IMR-90 (cell line): ENCODE measurements around the gene CD96. TPM values are rescaled to one million over a fixed set of nuclear protein-coding genes. Genes with fewer than 3 reads are reported as not detected.

ENCODE experiments used
- ATAC-seq: fragments of 200-7000 bp; cut with Tn5 transposase; 2 replicates; pipeline ENCODE4 v1.9.1; 2020; ENCODE audit warnings: low read depth, mild to moderate bottlenecking, moderate library complexity
- BruUV-seq: library from RNA; stranded (reverse); fragments of 400-500 nt; replicated peaks from 2 replicates; lab custom pipeline; 2021; lab: Mats Ljungman, UMichigan
- CTCF ChIA-PET: fragments of 300-600 bp; formaldehyde crosslinking; extraction: SDS; loops from one replicate; lab custom pipeline; 2021; ENCODE audit warnings: antibody characterized with exemption; lab: Yijun Ruan, JAX
- POLR2A ChIA-PET: fragments of 300-600 bp; sonication (Branson Sonifier 250); formaldehyde crosslinking; loops from one replicate; lab custom pipeline; 2022; ENCODE audit warnings: antibody characterized with exemption; ENCODE audit not compliant: unreplicated experiment; lab: Charles Lee
- DNase-seq: peaks from one replicate; pipeline ENCODE4 v3.0.0; 2013
- H2AFZ ChIP-seq: replicated peaks from 2 replicates; pipeline ENCODE3; 2013; ENCODE audit warnings: low read length, mild to moderate bottlenecking; ENCODE audit not compliant: poor library complexity
- H2AK5ac ChIP-seq: 2 replicates; pipeline ENCODE4 v1.6.1; 2013; ENCODE audit warnings: low read depth, low read length, inconsistent platforms
- H2AK9ac ChIP-seq: replicated peaks from 2 replicates; pipeline ENCODE3; 2013; ENCODE audit warnings: mild to moderate bottlenecking, low read depth, low read length, moderate library complexity; ENCODE audit not compliant: poor library complexity
- H2BK120ac ChIP-seq: 2 replicates; pipeline ENCODE4 v1.6.1; 2013; ENCODE audit warnings: low read depth, low read length, inconsistent platforms
- H2BK15ac ChIP-seq: 3 replicates; pipeline ENCODE4 v1.6.1; 2013; ENCODE audit warnings: low read depth, low read length, inconsistent platforms
- H2BK20ac ChIP-seq: 2 replicates; pipeline ENCODE4 v1.6.1; 2013; ENCODE audit warnings: low read depth, mild to moderate bottlenecking, inconsistent platforms, low read length, moderate library complexity
- H2BK5ac ChIP-seq: 2 replicates; pipeline ENCODE4 v1.6.1; 2013; ENCODE audit warnings: mild to moderate bottlenecking, low read depth, low read length, inconsistent platforms; ENCODE audit not compliant: poor library complexity, severe bottlenecking
- H3K14ac ChIP-seq: replicated peaks from 2 replicates; pipeline ENCODE4 v1.6.1; 2013; ENCODE audit warnings: low read depth, low read length, inconsistent platforms
- H3K18ac ChIP-seq: 2 replicates; pipeline ENCODE4 v1.6.1; 2013; ENCODE audit warnings: low read depth, low read length, control low read depth
- H3K23ac ChIP-seq: 2 replicates; pipeline ENCODE4 v1.6.1; 2013; ENCODE audit warnings: low read depth, low read length, inconsistent platforms
- H3K27ac ChIP-seq: 2 replicates; pipeline ENCODE4 v1.5.1; 2013; ENCODE audit warnings: mild to moderate bottlenecking, control low read depth, low read length; ENCODE audit not compliant: insufficient read depth
- H3K27me3 ChIP-seq: 2 replicates; pipeline ENCODE4 v1.6.1; 2013; ENCODE audit warnings: low read length; ENCODE audit not compliant: control insufficient read depth, insufficient read depth
- H3K36me3 ChIP-seq: 2 replicates; pipeline ENCODE4 v1.6.1; 2013; ENCODE audit warnings: low read length, mixed read lengths; ENCODE audit not compliant: control insufficient read depth, insufficient read depth
- H3K4ac ChIP-seq: 2 replicates; pipeline ENCODE4 v1.6.1; 2013; ENCODE audit warnings: low read depth, low read length, inconsistent platforms
- H3K4me1 ChIP-seq: 2 replicates; pipeline ENCODE4 v1.6.1; 2013; ENCODE audit warnings: low read length, mixed read lengths; ENCODE audit not compliant: control insufficient read depth, insufficient read depth
- H3K4me2 ChIP-seq: 2 replicates; pipeline ENCODE4 v1.6.1; 2013; ENCODE audit warnings: low read depth, mild to moderate bottlenecking, control low read depth, low read length, moderate library complexity
- H3K4me3 ChIP-seq: 2 replicates; pipeline ENCODE4 v1.5.1; 2013; ENCODE audit warnings: low read depth, mild to moderate bottlenecking, control low read depth, low read length, moderate library complexity; ENCODE audit not compliant: insufficient read depth
- H3K56ac ChIP-seq: 2 replicates; pipeline ENCODE4 v1.6.1; 2013; ENCODE audit warnings: low read length, inconsistent platforms; ENCODE audit not compliant: insufficient read depth; ENCODE audit errors: extremely low read depth
- H3K79me1 ChIP-seq, 2 experiments: 2 replicates each; pipeline ENCODE4 v1.6.1; 2013; ENCODE audit warnings: low read length in 2 of 2, inconsistent platforms in 1 of 2, low read depth in 1 of 2
- H3K9ac ChIP-seq: 2 replicates; pipeline ENCODE4 v1.6.1; 2013; ENCODE audit warnings: low read depth, low read length, control low read depth
- H3K9me1 ChIP-seq: 2 replicates; pipeline ENCODE4 v1.6.1; 2013; ENCODE audit warnings: low read length, inconsistent platforms; ENCODE audit not compliant: insufficient read depth
- H3K9me3 ChIP-seq: 2 replicates; pipeline ENCODE4 v1.6.1; 2013; ENCODE audit warnings: low read length; ENCODE audit not compliant: control insufficient read depth, insufficient read depth
- H4K20me1 ChIP-seq: 2 replicates; pipeline ENCODE4 v1.6.1; 2013; ENCODE audit warnings: low read length, inconsistent platforms; ENCODE audit not compliant: insufficient read depth
- H4K5ac ChIP-seq: 2 replicates; pipeline ENCODE4 v1.6.1; 2013; ENCODE audit warnings: mild to moderate bottlenecking, low read depth, low read length, control low read depth
- H4K8ac ChIP-seq, 2 experiments: 2 replicates each; pipeline ENCODE4 v1.6.1; 2013; ENCODE audit warnings: low read depth in 2 of 2, low read length in 2 of 2, control low read depth in 1 of 2, inconsistent platforms in 1 of 2
- H4K91ac ChIP-seq: 2 replicates; pipeline ENCODE4 v1.6.1; 2013; ENCODE audit warnings: low read depth, low read length, inconsistent platforms; ENCODE audit not compliant: insufficient read depth
- MAZ ChIP-seq: IDR thresholded peaks from 2 replicates; pipeline ENCODE4 v1.6.1; 2012; ENCODE audit warnings: low read depth, mild to moderate bottlenecking, low read length, improper control_type of control experiment, moderate library complexity, borderline replicate concordance
- NFE2L2 ChIP-seq: fragments of 150-350 bp; IDR thresholded peaks from 2 replicates; pipeline ENCODE4 v1.6.1; 2016; ENCODE audit warnings: low read depth, mild to moderate bottlenecking, low read length
- POLR2A ChIP-seq: IDR thresholded peaks from 2 replicates; pipeline ENCODE4 v1.6.1; 2012; ENCODE audit warnings: mild to moderate bottlenecking, low read depth, low read length
- RAD21 ChIP-seq: IDR thresholded peaks from 2 replicates; pipeline ENCODE4 v1.6.1; 2012; ENCODE audit warnings: low read length, improper control_type of control experiment
- RCOR1 ChIP-seq: IDR thresholded peaks from 2 replicates; pipeline ENCODE4 v1.6.1; 2012; ENCODE audit warnings: mild to moderate bottlenecking, low read length, improper control_type of control experiment; ENCODE audit not compliant: insufficient replicate concordance
- RFX5 ChIP-seq: IDR thresholded peaks from 2 replicates; pipeline ENCODE4 v1.8.0; 2012; ENCODE audit warnings: low read depth, mild to moderate bottlenecking, low read length, moderate library complexity
- SMC3 ChIP-seq: fragments of 150-350 bp; IDR thresholded peaks from 2 replicates; pipeline ENCODE4 v1.6.1; 2016; ENCODE audit warnings: low read depth, mild to moderate bottlenecking, antibody characterized with exemption, low read length, moderate library complexity
- WGBS, 2 experiments: methylation state at CpG; one replicate each; pipeline versions ENCODE4 v1.1.5 to v1.1.7; 2013; ENCODE audit warnings: missing lambda C conversion rate in 2 of 2; ENCODE audit not compliant: insufficient read length in 1 of 2; ENCODE audit errors: extremely low coverage in 2 of 2; 5-methylcytosine and 5-hydroxymethylcytosine counted together
- dilution Hi-C: fragments of 300-500 bp; cut with HindIII; formaldehyde crosslinking; loops from one replicate; pipeline ENCODE4 v1.14.3; 2018; ENCODE audit warnings: low sequenced_read_pairs; ENCODE audit not compliant: unreplicated experiment
- in situ Hi-C: fragments of 300-500 bp; cut with MboI; formaldehyde crosslinking; loops from 3 replicates; pipeline ENCODE4 v1.14.3; 2019; ENCODE audit warnings: low sequenced_read_pairs, inconsistent platforms, mixed read lengths
- intact Hi-C: fragments of 100-400 bp; cut with micrococcal nuclease; formaldehyde crosslinking; loops from 2 replicates; pipeline ENCODE4 v1.10.0; 2022
- polyA plus RNA-seq, 3 experiments: library from polyadenylated mRNA; depleted of rRNA; stranded (reverse); fragments of >200 nt; gene quantifications; 2 replicates each; pipeline ENCODE4 v1.2.3, GENCODE V29; 2012; ENCODE audit warnings: low replicate concordance in 1 of 3
- total RNA-seq: library from RNA; depleted of rRNA; stranded (reverse); fragments of >200 nt; gene quantifications from 2 replicates; pipeline ENCODE4 v1.2.3, GENCODE V29; 2012

CD96 gene
- total and polyA plus RNA-seq, 2 of the 4 experiments (the other 2 are of a cell fraction) = 0.05 to 0.18 TPM

- H2BK5ac ChIP-seq = peak overlapping the region; percentile 77
- dilution Hi-C loops (no loop called here), intact Hi-C loops (no loop called here)
These were observed 66.4 kb downstream of the CD96 start for GRCh38 chr3:111608383-111608782.

More at GRCh38 chr3:111608383-111608782, 66.4 kb downstream of the CD96 start:
- H3K79me1 ChIP-seq = no peaks in the 10 kb centered on the region
- WGBS, 2 experiments = no CpG with 5 or more reads among the region's 2 CpGs
- H3K4me3 ChIP-seq = no peak overlapping the region
- DNase-seq (no peak), ATAC-seq (0 out of 2 replicates have a peak, but pooled peaks have one; percentile 18)
- peaks cover 6% of the 10 kb centered on the region for H3K4me1 ChIP-seq
- no peak overlapping the region for H4K91ac ChIP-seq
- TF ChIP-seq SMC3 (no peak), RAD21 (no peak), RFX5 (no peak), NFE2L2 (no peak), MAZ (no peak), POLR2A (no peak), RCOR1 (no peak)
- H3K36me3 ChIP-seq = no peaks in the 10 kb centered on the region
- peak overlapping the region; percentile 93; the same call in 1 of the 2 replicates for H3K18ac ChIP-seq
- 0 out of 2 replicates have a peak overlapping the region, but pooled peaks have one; percentile 10 for H2AK5ac ChIP-seq
- 0 out of 2 replicates have a peak overlapping the region, but pooled peaks have one; percentile 65 for H3K14ac ChIP-seq
- peak overlapping the region in 1 of 2 experiments; percentile 55; a peak in 3 of 4 replicates for H4K8ac ChIP-seq
- no peaks in the 10 kb centered on the region for H3K27me3 ChIP-seq
- H3K4ac ChIP-seq = peak overlapping the region; percentile 76; the same call in 1 of the 2 replicates
- H3K9me3 ChIP-seq = no peaks in the 10 kb centered on the region
- POLR2A ChIA-PET = no interaction called here
- BruUV-seq = no TSS peak
- H3K27ac ChIP-seq = no peak overlapping the region
- H4K5ac ChIP-seq = peak overlapping the region; percentile 82; the same call in 1 of the 2 replicates
- in situ Hi-C loops = no loop called here
- peak overlapping the region; percentile 65; the same call in 1 of the 2 replicates for H2BK20ac ChIP-seq
- peak overlapping the region; percentile 91; the same call in 2 of the 3 replicates for H2BK15ac ChIP-seq
- H3K9me1 ChIP-seq = no peaks in the 10 kb centered on the region
- no peak overlapping the region; the same call in 1 of the 2 replicates for H3K4me2 ChIP-seq
- H3K23ac ChIP-seq = no peak overlapping the region
- no peak overlapping the region for H3K9ac ChIP-seq
- H2AFZ ChIP-seq = no peak overlapping the region
- H3K56ac ChIP-seq = no peak overlapping the region
- CTCF ChIA-PET = no interaction called here
- no peak overlapping the region for H2AK9ac ChIP-seq
- H2BK120ac ChIP-seq = peak overlapping the region; percentile 62; the same call in 1 of the 2 replicates
- no peaks in the 10 kb centered on the region for H4K20me1 ChIP-seq
